Measurements from ENCODE around the gene NLRP5.

DNA sequence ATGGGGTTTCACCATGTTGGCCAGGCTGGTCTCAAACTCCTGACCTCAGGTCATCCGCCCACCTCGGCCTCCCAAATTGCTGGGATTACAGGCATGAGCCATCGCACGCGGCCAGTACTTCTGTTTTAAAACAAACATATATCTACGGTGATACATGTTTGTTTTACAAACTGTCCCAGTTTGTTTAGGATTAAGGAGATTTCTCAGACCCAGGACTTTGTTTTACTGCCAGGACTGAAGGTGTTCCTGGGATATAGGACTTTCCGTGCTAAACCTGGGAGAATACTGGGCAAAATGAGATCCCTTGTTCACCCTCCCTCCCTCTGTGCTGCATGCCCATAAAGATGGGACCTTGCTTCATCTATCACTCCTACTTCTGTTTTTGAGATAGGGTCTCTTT is 30.1 kb upstream of the NLRP5 start:
- TF ChIP-seq, protein P1, sequence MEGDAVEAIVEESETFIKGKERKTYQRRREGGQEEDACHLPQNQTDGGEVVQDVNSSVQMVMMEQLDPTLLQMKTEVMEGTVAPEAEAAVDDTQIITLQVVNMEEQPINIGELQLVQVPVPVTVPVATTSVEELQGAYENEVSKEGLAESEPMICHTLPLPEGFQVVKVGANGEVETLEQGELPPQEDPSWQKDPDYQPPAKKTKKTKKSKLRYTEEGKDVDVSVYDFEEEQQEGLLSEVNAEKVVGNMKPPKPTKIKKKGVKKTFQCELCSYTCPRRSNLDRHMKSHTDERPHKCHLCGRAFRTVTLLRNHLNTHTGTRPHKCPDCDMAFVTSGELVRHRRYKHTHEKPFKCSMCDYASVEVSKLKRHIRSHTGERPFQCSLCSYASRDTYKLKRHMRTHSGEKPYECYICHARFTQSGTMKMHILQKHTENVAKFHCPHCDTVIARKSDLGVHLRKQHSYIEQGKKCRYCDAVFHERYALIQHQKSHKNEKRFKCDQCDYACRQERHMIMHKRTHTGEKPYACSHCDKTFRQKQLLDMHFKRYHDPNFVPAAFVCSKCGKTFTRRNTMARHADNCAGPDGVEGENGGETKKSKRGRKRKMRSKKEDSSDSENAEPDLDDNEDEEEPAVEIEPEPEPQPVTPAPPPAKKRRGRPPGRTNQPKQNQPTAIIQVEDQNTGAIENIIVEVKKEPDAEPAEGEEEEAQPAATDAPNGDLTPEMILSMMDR (IDR thresholded peaks at IDR 0.05 in 8 of 11, conservative IDR thresholded peaks at IDR 0.05 in 3 of 11) = no peak
- TF ChIP-seq POLR2AphosphoS5 (IDR thresholded peaks at IDR 0.05) (no peak), POLR2A (IDR thresholded peaks at IDR 0.05) (no peak)
